HepG2 (cell line): Measurements from ENCODE around the gene CHCHD6.

Experiments
- EED ChIP-seq: sonication (generic); formaldehyde crosslinking; IDR thresholded peaks from 2 replicates; pipeline ENCODE4 v1.5.0; 2020; ENCODE audit warnings: mild to moderate bottlenecking, missing genetic modification reagents
- MED1 ChIP-seq: sonication (generic); formaldehyde crosslinking; IDR thresholded peaks from 2 replicates; pipeline ENCODE4 v1.4.0; 2020; ENCODE audit warnings: missing genetic modification reagents
- NRL ChIP-seq: sonication (generic); formaldehyde crosslinking; IDR thresholded peaks from 2 replicates; pipeline ENCODE4 v1.5.0; 2020; ENCODE audit warnings: missing genetic modification reagents, mild to moderate bottlenecking, moderate library complexity, borderline replicate concordance
- POLR2A ChIP-seq, 2 experiments: IDR thresholded peaks; 2 replicates each; pipeline ENCODE4 v1.6.1; 2011; ENCODE audit warnings: low read depth in 2 of 2, low read length in 2 of 2, mild to moderate bottlenecking in 1 of 2, moderate library complexity in 1 of 2; ENCODE audit not compliant: insufficient read depth in 1 of 2
- ZBTB21 ChIP-seq: sonication (generic); formaldehyde crosslinking; IDR thresholded peaks from 2 replicates; pipeline ENCODE4 v1.4.0; 2020; ENCODE audit warnings: missing genetic modification reagents
- ZNF24 ChIP-seq: fragments of 450-650 bp; IDR thresholded peaks from 2 replicates; pipeline ENCODE4 v1.6.1; 2017; ENCODE audit warnings: antibody characterized with exemption, mild to moderate bottlenecking
- ZNF672 ChIP-seq: sonication (generic); formaldehyde crosslinking; IDR thresholded peaks from 2 replicates; pipeline ENCODE4 v1.8.1; 2022; ENCODE audit warnings: missing genetic modification reagents
- TF ChIP-seq, protein P1 (sequence below): sonication (generic); formaldehyde crosslinking; IDR thresholded peaks from 2 replicates; pipeline ENCODE4 v1.5.0; 2020; ENCODE audit warnings: mild to moderate bottlenecking, missing genetic modification reagents, moderate library complexity
- TF ChIP-seq, protein P2 (sequence below): sonication (generic); formaldehyde crosslinking; IDR thresholded peaks from 2 replicates; pipeline ENCODE4 v1.4.0; 2020; ENCODE audit warnings: mild to moderate bottlenecking, missing genetic modification reagents
- TF ChIP-seq, protein P3 (sequence below): sonication (generic); formaldehyde crosslinking; IDR thresholded peaks from 2 replicates; pipeline ENCODE4 v1.4.0; 2020; ENCODE audit warnings: mild to moderate bottlenecking, missing genetic modification reagents
- TF ChIP-seq, protein P4 (sequence below): sonication (generic); formaldehyde crosslinking; IDR thresholded peaks from 2 replicates; pipeline ENCODE4 v1.4.0; 2020; ENCODE audit warnings: low read depth, missing genetic modification reagents

DNA sequence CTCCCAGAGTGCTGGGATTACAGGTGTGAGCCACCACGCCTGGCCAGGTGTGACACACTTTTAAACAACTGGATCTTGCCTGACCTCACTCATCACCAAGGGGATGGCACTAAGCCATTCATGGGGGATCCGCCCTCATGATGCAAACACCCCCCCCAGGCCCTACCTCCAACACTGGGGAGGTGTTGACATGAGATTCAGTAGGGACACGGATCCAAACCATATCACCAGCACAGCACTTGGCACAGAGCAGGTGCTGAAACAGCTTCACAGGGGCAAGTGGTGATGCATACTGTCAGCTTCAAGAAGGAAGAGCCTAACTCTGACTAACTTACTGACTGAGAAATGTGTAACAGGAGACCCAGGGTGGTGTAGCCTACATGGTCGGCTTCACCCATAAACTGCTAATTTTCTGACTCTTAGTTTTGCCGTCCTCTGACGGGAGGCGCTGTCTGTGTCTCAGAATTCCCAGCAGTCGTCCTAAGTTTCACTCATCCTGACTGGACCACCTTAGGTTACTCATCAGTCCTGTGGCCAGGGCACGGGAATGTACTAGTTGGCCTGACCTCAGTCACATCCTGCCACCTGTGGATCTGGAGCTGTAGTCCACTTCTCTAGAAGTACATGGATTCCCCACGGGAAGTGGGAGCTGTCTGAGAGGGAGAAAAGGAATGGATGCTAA, 197.0 kb downstream of the CHCHD6 start:
- TF ChIP-seq NRL = no peak
- TF ChIP-seq MED1 (CRISPR knock-in tag) = no peak
- TF ChIP-seq, protein P1, sequence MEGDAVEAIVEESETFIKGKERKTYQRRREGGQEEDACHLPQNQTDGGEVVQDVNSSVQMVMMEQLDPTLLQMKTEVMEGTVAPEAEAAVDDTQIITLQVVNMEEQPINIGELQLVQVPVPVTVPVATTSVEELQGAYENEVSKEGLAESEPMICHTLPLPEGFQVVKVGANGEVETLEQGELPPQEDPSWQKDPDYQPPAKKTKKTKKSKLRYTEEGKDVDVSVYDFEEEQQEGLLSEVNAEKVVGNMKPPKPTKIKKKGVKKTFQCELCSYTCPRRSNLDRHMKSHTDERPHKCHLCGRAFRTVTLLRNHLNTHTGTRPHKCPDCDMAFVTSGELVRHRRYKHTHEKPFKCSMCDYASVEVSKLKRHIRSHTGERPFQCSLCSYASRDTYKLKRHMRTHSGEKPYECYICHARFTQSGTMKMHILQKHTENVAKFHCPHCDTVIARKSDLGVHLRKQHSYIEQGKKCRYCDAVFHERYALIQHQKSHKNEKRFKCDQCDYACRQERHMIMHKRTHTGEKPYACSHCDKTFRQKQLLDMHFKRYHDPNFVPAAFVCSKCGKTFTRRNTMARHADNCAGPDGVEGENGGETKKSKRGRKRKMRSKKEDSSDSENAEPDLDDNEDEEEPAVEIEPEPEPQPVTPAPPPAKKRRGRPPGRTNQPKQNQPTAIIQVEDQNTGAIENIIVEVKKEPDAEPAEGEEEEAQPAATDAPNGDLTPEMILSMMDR (CRISPR knock-in tag) = no peak
- TF ChIP-seq POLR2A (IDR thresholded peaks at IDR 0.05; ENCODE audit: insufficient read depth in 1 of 2, low read depth in 2 of 2, low read length in 2 of 2) = no peak
- TF ChIP-seq ZBTB21 (CRISPR knock-in tag) = no peak
- TF ChIP-seq, protein P2, sequence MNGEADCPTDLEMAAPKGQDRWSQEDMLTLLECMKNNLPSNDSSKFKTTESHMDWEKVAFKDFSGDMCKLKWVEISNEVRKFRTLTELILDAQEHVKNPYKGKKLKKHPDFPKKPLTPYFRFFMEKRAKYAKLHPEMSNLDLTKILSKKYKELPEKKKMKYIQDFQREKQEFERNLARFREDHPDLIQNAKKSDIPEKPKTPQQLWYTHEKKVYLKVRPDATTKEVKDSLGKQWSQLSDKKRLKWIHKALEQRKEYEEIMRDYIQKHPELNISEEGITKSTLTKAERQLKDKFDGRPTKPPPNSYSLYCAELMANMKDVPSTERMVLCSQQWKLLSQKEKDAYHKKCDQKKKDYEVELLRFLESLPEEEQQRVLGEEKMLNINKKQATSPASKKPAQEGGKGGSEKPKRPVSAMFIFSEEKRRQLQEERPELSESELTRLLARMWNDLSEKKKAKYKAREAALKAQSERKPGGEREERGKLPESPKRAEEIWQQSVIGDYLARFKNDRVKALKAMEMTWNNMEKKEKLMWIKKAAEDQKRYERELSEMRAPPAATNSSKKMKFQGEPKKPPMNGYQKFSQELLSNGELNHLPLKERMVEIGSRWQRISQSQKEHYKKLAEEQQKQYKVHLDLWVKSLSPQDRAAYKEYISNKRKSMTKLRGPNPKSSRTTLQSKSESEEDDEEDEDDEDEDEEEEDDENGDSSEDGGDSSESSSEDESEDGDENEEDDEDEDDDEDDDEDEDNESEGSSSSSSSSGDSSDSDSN (CRISPR knock-in tag) = no peak
- TF ChIP-seq, protein P3, sequence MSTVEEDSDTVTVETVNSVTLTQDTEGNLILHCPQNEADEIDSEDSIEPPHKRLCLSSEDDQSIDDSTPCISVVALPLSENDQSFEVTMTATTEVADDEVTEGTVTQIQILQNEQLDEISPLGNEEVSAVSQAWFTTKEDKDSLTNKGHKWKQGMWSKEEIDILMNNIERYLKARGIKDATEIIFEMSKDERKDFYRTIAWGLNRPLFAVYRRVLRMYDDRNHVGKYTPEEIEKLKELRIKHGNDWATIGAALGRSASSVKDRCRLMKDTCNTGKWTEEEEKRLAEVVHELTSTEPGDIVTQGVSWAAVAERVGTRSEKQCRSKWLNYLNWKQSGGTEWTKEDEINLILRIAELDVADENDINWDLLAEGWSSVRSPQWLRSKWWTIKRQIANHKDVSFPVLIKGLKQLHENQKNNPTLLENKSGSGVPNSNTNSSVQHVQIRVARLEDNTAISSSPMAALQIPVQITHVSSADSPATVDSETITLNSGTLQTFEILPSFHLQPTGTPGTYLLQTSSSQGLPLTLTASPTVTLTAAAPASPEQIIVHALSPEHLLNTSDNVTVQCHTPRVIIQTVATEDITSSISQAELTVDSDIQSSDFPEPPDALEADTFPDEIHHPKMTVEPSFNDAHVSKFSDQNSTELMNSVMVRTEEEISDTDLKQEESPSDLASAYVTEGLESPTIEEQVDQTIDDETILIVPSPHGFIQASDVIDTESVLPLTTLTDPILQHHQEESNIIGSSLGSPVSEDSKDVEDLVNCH = no peak
- TF ChIP-seq ZNF672 = no peak
- TF ChIP-seq ZNF24 = no peak
- TF ChIP-seq, protein P4, sequence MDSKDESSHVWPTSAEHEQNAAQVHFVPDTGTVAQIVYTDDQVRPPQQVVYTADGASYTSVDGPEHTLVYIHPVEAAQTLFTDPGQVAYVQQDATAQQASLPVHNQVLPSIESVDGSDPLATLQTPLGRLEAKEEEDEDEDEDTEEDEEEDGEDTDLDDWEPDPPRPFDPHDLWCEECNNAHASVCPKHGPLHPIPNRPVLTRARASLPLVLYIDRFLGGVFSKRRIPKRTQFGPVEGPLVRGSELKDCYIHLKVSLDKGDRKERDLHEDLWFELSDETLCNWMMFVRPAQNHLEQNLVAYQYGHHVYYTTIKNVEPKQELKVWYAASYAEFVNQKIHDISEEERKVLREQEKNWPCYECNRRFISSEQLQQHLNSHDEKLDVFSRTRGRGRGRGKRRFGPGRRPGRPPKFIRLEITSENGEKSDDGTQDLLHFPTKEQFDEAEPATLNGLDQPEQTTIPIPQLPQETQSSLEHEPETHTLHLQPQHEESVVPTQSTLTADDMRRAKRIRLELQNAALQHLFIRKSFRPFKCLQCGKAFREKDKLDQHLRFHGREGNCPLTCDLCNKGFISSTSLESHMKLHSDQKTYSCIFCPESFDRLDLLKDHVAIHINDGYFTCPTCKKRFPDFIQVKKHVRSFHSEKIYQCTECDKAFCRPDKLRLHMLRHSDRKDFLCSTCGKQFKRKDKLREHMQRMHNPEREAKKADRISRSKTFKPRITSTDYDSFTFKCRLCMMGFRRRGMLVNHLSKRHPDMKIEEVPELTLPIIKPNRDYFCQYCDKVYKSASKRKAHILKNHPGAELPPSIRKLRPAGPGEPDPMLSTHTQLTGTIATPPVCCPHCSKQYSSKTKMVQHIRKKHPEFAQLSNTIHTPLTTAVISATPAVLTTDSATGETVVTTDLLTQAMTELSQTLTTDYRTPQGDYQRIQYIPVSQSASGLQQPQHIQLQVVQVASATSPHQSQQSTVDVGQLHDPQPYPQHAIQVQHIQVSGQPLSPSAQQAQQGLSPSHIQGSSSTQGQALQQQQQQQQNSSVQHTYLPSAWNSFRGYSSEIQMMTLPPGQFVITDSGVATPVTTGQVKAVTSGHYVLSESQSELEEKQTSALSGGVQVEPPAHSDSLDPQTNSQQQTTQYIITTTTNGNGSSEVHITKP = no peak
- no peak for TF ChIP-seq EED
